ENCODE measurements around the gene GPSM1.

DNA sequence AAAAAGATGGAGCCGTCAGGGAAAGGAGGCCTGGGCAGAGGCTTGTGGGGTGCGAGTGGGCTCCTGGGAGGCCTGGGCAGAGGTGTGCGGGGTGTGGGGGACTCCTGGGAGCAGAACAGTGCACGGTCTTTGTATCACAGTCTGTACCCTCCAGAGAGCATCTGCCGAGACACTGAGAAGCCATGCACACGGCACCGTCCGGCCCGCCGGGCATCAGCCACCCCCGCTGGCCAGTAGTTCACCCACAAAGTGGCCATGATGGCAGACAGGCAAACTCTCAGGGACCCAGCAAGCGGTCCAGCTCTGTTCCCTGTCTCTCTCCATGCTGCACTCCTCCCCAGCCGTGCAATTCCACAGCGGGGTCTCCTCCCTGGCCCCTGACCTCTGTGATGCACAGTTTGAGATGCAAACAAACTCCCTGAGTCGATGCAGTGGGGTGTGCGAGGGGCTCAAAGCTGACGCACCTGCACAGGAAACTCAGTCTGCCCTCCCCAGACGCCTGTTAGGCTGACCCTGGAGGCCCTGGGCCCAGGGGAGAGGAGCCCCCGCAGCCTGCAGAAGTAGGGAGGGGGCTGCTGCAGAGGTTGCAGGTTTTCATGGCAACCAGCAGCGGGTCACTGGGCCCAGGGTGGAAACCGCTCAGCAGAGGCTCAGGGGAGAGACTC lies 9.1 kb upstream of the GPSM1 start:
- TF ChIP-seq CTCF (IDR thresholded peaks at IDR 0.05; ENCODE audit: borderline replicate concordance, extremely low read depth, low read length, poor library complexity, severe bottlenecking): no peak
- TF ChIP-seq EZH2 (IDR thresholded peaks at IDR 0.05; ENCODE audit: borderline replicate concordance, low read depth, low read length, severe bottlenecking): no peak

All from DND-41 (cell line).